DMS79 treated with DMSO at 0.1 percent for 48 hours (cell line): ENCODE measurements around the gene KCNB1.
"Not testable (repeated sequence)": the region's sequence is repeated elsewhere in the genome, so short reads cannot be mapped to it uniquely, and the experiment has no call there.

ENCODE experiments used
- DNase-seq: peaks from one replicate; lab custom pipeline; 2025; lab: John Stamatoyannopoulos, UW

KCNB1 gene

GRCh38 chr20:49319208-49319809, 163.2 kb downstream of the KCNB1 start:
- no peak for DNase-seq

GRCh38 chr20:49318430-49319207, 163.8 kb downstream of the KCNB1 start:
- peak; percentile 19 for DNase-seq

- DNase-seq, result no peak
Observed at GRCh38 chr20:49318091-49318429, 164.4 kb downstream of the KCNB1 start.

- no peak for DNase-seq
Observed at GRCh38 chr20:49316704-49317103, 165.8 kb downstream of the KCNB1 start.

- DNase-seq, result no peak
Observed at GRCh38 chr20:49315580-49315979, 166.9 kb downstream of the KCNB1 start.

- DNase-seq, result not testable (repeated sequence)
Observed at GRCh38 chr20:49314052-49314451, 168.4 kb downstream of the KCNB1 start.
